K562 (cell line): Measurements from ENCODE around the gene OR4K13. TPM values are rescaled to one million over a fixed set of nuclear protein-coding genes. Genes with fewer than 3 reads are reported as not detected.

Source experiments
- CBX8 ChIP-seq: fragments of 200-600 bp; sonication (generic); IDR thresholded peaks from 2 replicates; pipeline ENCODE4 v1.6.1; 2012; ENCODE audit warnings: borderline replicate concordance, mixed run types, low read depth, mild to moderate bottlenecking, moderate library complexity, mixed read lengths, low read length, control low read depth, inconsistent platforms; ENCODE audit not compliant: poor library complexity, severe bottlenecking; ENCODE audit errors: extremely low read depth
- ZBTB12 ChIP-seq: fragments of 250-450 bp; sonication (Bioruptor Pico); IDR thresholded peaks from 2 replicates; pipeline ENCODE4 v1.4.0; 2020
- ZNF217 ChIP-seq: sonication (generic); formaldehyde crosslinking; IDR thresholded peaks from 2 replicates; pipeline ENCODE4 v1.8.0; 2022; ENCODE audit warnings: mild to moderate bottlenecking, missing genetic modification reagents
- ZNF274 ChIP-seq: IDR thresholded peaks from 2 replicates; pipeline ENCODE4 v1.6.1; 2011; ENCODE audit warnings: low read depth, mild to moderate bottlenecking, low read length, moderate library complexity, borderline replicate concordance
- ZNF407 ChIP-seq: fragments of 450-650 bp; IDR thresholded peaks from 2 replicates; pipeline ENCODE4 v1.6.1; 2016; ENCODE audit warnings: low read depth
- polyA plus RNA-seq, 8 experiments: library from polyadenylated mRNA; depleted of rRNA in 4 of 8; stranded (reverse) in 5 of 8; unstranded in 3 of 8; fragments of >200 nt; fragmentation: Nextera tagmentation in 2 of 8; fragmentation: Illumina TruSeq in 1 of 8; extraction: Ambion mirVana in 2 of 8; extraction: Trizol in 1 of 8; gene quantifications; 2 replicates each; pipeline versions ENCODE4 v1.2.1 to v1.2.3, GENCODE V29; 2011 to 2014; ENCODE audit warnings: inconsistent platforms in 1 of 8, missing spikeins in 1 of 8
- total RNA-seq, 7 experiments: library from RNA; depleted of rRNA in 6 of 7; stranded (reverse); fragments of >200 nt in 6 of 7; fragmentation: Illumina TruSeq in 2 of 7; extraction: Trizol in 2 of 7; gene quantifications; 2 replicates each; pipeline versions ENCODE4 v1.2.1 to v1.2.3, GENCODE V29; 2011 to 2021; ENCODE audit warnings: low replicate concordance in 1 of 7

OR4K13 gene
- total and polyA plus RNA-seq, 9 of the 15 experiments (the other 6 are each of a cell fraction or from before 2014, with no cell fraction given), result not detected

- TF ChIP-seq ZNF407 (no peak), ZNF217 (CRISPR knock-in tag) (no peak), CBX8 (no peak), ZNF274 (no peak), ZBTB12 (CRISPR knock-in tag) (no peak)
- TF ChIP-seq, all 486 proteins: peak for 0
Observed at GRCh38 chr14:20035449-20035848, 389 bp downstream of the OR4K13 start (continued).
